K562 (cell line): ENCODE results near the gene SNX14. TPM values are rescaled to one million over a fixed set of nuclear protein-coding genes. Genes with fewer than 3 reads are reported as not detected.

Source experiments
- ATAC-seq: fragments of 200-7000 bp; cut with Tn5 transposase; 3 replicates; pipeline ENCODE4 v1.9.1; 2020; ENCODE audit warnings: moderate library complexity
- BruUV-seq: library from RNA; stranded (reverse); fragments of 400-500 nt; replicated peaks from 2 replicates; lab custom pipeline; 2021; lab: Mats Ljungman, UMichigan
- CTCF ChIA-PET: fragments of 300-600 bp; formaldehyde crosslinking; extraction: SDS; loops from one replicate; lab custom pipeline; 2021; ENCODE audit warnings: low intra/inter-chr PET ratio; lab: Yijun Ruan, JAX
- POLR2A ChIA-PET: fragments of 300-600, 350-650 bp; sonication (Branson Sonifier 250); formaldehyde crosslinking; extraction: SDS; loops from one replicate; lab custom pipeline; 2021; ENCODE audit warnings: antibody characterized with exemption, inconsistent platforms; lab: Yijun Ruan, JAX
- DNase-seq, 4 experiments: peaks; one replicate each; pipeline versions ENCODE4 v3.0.0 to v3.0.0-alpha.2; 2011 to 2018; ENCODE audit warnings: low spot score in 3 of 4, mixed read lengths in 3 of 4; ENCODE audit errors: extremely low read depth in 1 of 4
- FAIRE-seq: peaks from 2 replicates; lab custom pipeline; 2011; peaks lifted over from hg19 to GRCh38; lab: Jason Lieb, UNC
- H2AFZ ChIP-seq: 2 replicates; pipeline ENCODE4 v1.6.0; 2011; ENCODE audit warnings: low read depth, low read length, control low read depth, inconsistent platforms
- H3K27ac ChIP-seq: fragments of 200-600 bp; 3 replicates; pipeline ENCODE4 v1.8.0; 2011; ENCODE audit warnings: low read depth, mild to moderate bottlenecking, control low read depth, inconsistent platforms, low read length, moderate library complexity, mixed read lengths; ENCODE audit errors: extremely low read depth
- H3K27me3 ChIP-seq, 2 experiments: fragments of 300-600 bp in 1 of 2; 2 replicates in 1 of 2; 3 replicates in 1 of 2; pipeline versions ENCODE4 v1.6.0 to v1.8.0; 2011; ENCODE audit warnings: inconsistent platforms in 2 of 2, low read length in 2 of 2, mild to moderate bottlenecking in 1 of 2, mixed read lengths in 1 of 2, moderate library complexity in 1 of 2; ENCODE audit not compliant: control insufficient read depth in 2 of 2, insufficient read depth in 2 of 2
- H3K36me3 ChIP-seq: fragments of 300-600 bp; 3 replicates; pipeline ENCODE4 v1.8.0; 2011; ENCODE audit warnings: mild to moderate bottlenecking, low read length, inconsistent platforms; ENCODE audit not compliant: control insufficient read depth, insufficient read depth
- H3K4me1 ChIP-seq, 2 experiments: fragments of 200-600 bp in 1 of 2; replicated peaks in 1 of 2; 2 replicates in 1 of 2; 3 replicates in 1 of 2; pipeline versions ENCODE4 v1.5.1 to v1.8.0; 2011; ENCODE audit warnings: inconsistent platforms in 2 of 2, low read length in 2 of 2, mild to moderate bottlenecking in 1 of 2, mixed read lengths in 1 of 2, moderate library complexity in 1 of 2; ENCODE audit not compliant: control insufficient read depth in 2 of 2, insufficient read depth in 2 of 2
- H3K4me2 ChIP-seq: 2 replicates; pipeline ENCODE4 v1.6.1; 2011; ENCODE audit warnings: low read length, control low read depth, inconsistent platforms, mixed read lengths; ENCODE audit not compliant: insufficient read depth
- H3K4me3 ChIP-seq: fragments of 200-600 bp; sonication (generic), shearing (Covaris generic); 2 replicates; pipeline ENCODE4 v1.5.1; 2016; ENCODE audit warnings: control low read depth, inconsistent platforms
- H3K79me2 ChIP-seq: fragments of 200-600 bp; 3 replicates; pipeline ENCODE4 v1.8.0; 2011; ENCODE audit warnings: low read length, inconsistent platforms; ENCODE audit not compliant: control insufficient read depth, insufficient read depth
- H3K9ac ChIP-seq, 2 experiments: 2 replicates each; pipeline versions ENCODE4 v1.6.0 to v1.6.1; 2011; ENCODE audit warnings: low read depth in 2 of 2, low read length in 2 of 2, control low read depth in 1 of 2, inconsistent platforms in 1 of 2, mild to moderate bottlenecking in 1 of 2, mixed read lengths in 1 of 2; ENCODE audit not compliant: insufficient read depth in 1 of 2
- H3K9me1 ChIP-seq: one replicate; pipeline ENCODE4 v1.6.0; 2011; ENCODE audit warnings: inconsistent platforms, mild to moderate bottlenecking, low read length, moderate library complexity; ENCODE audit not compliant: control insufficient read depth, insufficient read depth
- H3K9me3 ChIP-seq: replicated peaks from 2 replicates; pipeline ENCODE4 v1.5.1; 2011; ENCODE audit warnings: low read depth, low read length, inconsistent platforms; ENCODE audit not compliant: control insufficient read depth, insufficient read depth
- H4K20me1 ChIP-seq: replicated peaks from 2 replicates; pipeline ENCODE4 v1.6.1; 2011; ENCODE audit warnings: low read length, inconsistent platforms, mixed read lengths; ENCODE audit not compliant: control insufficient read depth, insufficient read depth
- EP300 ChIP-seq: IDR thresholded peaks from 2 replicates; pipeline ENCODE4 v1.6.1; 2012; ENCODE audit warnings: low read length, improper control_type of control experiment
- ESRRB ChIP-seq: fragments of 250-450 bp; sonication (Bioruptor Pico); IDR thresholded peaks from 2 replicates; pipeline ENCODE4 v1.5.0; 2020; ENCODE audit warnings: mild to moderate bottlenecking, moderate library complexity, borderline replicate concordance
- EZH2 ChIP-seq: IDR thresholded peaks from 2 replicates; pipeline ENCODE4 v1.6.1; 2012; ENCODE audit warnings: low read depth, mild to moderate bottlenecking, inconsistent platforms, low read length, borderline replicate concordance
- FOXJ3 ChIP-seq: sonication (generic); formaldehyde crosslinking; IDR thresholded peaks from 2 replicates; pipeline ENCODE4 v1.4.0; 2020; ENCODE audit warnings: mild to moderate bottlenecking, missing genetic modification reagents
- LCOR ChIP-seq: sonication (generic); formaldehyde crosslinking; IDR thresholded peaks from 2 replicates; pipeline ENCODE4 v1.8.0; 2022; ENCODE audit warnings: mild to moderate bottlenecking, missing genetic modification reagents
- NBN ChIP-seq: fragments of 450-650 bp; IDR thresholded peaks from 2 replicates; pipeline ENCODE4 v1.6.1; 2016; ENCODE audit warnings: low read depth, mild to moderate bottlenecking
- NFXL1 ChIP-seq: fragments of 450-650 bp; formaldehyde crosslinking; IDR thresholded peaks from 2 replicates; pipeline ENCODE4 v1.4.0; 2021; ENCODE audit warnings: mild to moderate bottlenecking
- NR1H2 ChIP-seq: sonication (generic); formaldehyde crosslinking; IDR thresholded peaks from 2 replicates; pipeline ENCODE4 v1.4.0; 2020; ENCODE audit warnings: mild to moderate bottlenecking, missing genetic modification reagents
- PCBP2 ChIP-seq: fragments of 200-400 bp; formaldehyde crosslinking; IDR thresholded peaks from 2 replicates; pipeline ENCODE4 v1.6.1; 2018; ENCODE audit warnings: low read length, low read depth, mild to moderate bottlenecking, moderate library complexity; ENCODE audit not compliant: poor library complexity, severe bottlenecking
- RBFOX2 ChIP-seq: fragments of 200-400 bp; formaldehyde crosslinking; IDR thresholded peaks from 2 replicates; pipeline ENCODE4 v1.6.1; 2017; ENCODE audit warnings: low read depth, mild to moderate bottlenecking, low read length, moderate library complexity
- RBM39 ChIP-seq: fragments of 200-400 bp; formaldehyde crosslinking; optimal IDR thresholded peaks from 2 replicates; pipeline ENCODE3; 2018; ENCODE audit warnings: low read depth, low read length
- TCF7L2 ChIP-seq: fragments of 150-350 bp; IDR thresholded peaks from 2 replicates; pipeline ENCODE4 v1.6.1; 2016; ENCODE audit warnings: low read depth, mild to moderate bottlenecking, low read length, moderate library complexity
- TEAD2 ChIP-seq: fragments of 450-650 bp; IDR thresholded peaks from 2 replicates; pipeline ENCODE4 v1.6.1; 2016; ENCODE audit warnings: missing genetic modification characterization, control low read depth, missing compliant biosample characterization
- THRB ChIP-seq: fragments of 450-650 bp; formaldehyde crosslinking; conservative IDR thresholded peaks from 2 replicates; pipeline ENCODE4 v1.4.0; 2022; ENCODE audit warnings: mild to moderate bottlenecking, missing genetic modification characterization
- ZHX1 ChIP-seq: fragments of 150-350 bp; conservative IDR thresholded peaks from 2 replicates; pipeline ENCODE4 v1.6.1; 2014; ENCODE audit warnings: low read length
- ZNF449 ChIP-seq: fragments of 250-450 bp; sonication (Bioruptor Pico); IDR thresholded peaks from 2 replicates; pipeline ENCODE4 v1.8.0; 2022; ENCODE audit warnings: moderate library complexity, mild to moderate bottlenecking, inconsistent platforms
- ZNF512 ChIP-seq: IDR thresholded peaks from 2 replicates; pipeline ENCODE4 v1.6.1; 2016; ENCODE audit warnings: missing genetic modification characterization, missing compliant biosample characterization
- WGBS: fragments of 100-300 bp; shearing (Covaris generic); methylation state at CpG from one replicate; pipeline ENCODE4 v1.1.6; 2016; ENCODE audit warnings: low coverage, mixed read lengths; ENCODE audit not compliant: insufficient coverage; ENCODE audit errors: missing lambda C conversion rate; 5-methylcytosine and 5-hydroxymethylcytosine counted together
- in situ Hi-C: fragments of 300-500 bp; cut with MboI; formaldehyde crosslinking; loops from 4 replicates; pipeline ENCODE4 v1.15.0; 2018; ENCODE audit warnings: inconsistent platforms, mixed read lengths
- intact Hi-C: fragments of 100-400 bp; cut with micrococcal nuclease; formaldehyde crosslinking; loops from 2 replicates; pipeline ENCODE4 v1.14.2; 2022
- polyA plus RNA-seq, 8 experiments: library from polyadenylated mRNA; depleted of rRNA in 4 of 8; stranded (reverse) in 5 of 8; unstranded in 3 of 8; fragments of >200 nt; fragmentation: Nextera tagmentation in 2 of 8; fragmentation: Illumina TruSeq in 1 of 8; extraction: Ambion mirVana in 2 of 8; extraction: Trizol in 1 of 8; gene quantifications; 2 replicates each; pipeline versions ENCODE4 v1.2.1 to v1.2.3, GENCODE V29; 2011 to 2014; ENCODE audit warnings: inconsistent platforms in 1 of 8, missing spikeins in 1 of 8
- total RNA-seq, 7 experiments: library from RNA; depleted of rRNA in 6 of 7; stranded (reverse); fragments of >200 nt in 6 of 7; fragmentation: Illumina TruSeq in 2 of 7; extraction: Trizol in 2 of 7; gene quantifications; 2 replicates each; pipeline versions ENCODE4 v1.2.1 to v1.2.3, GENCODE V29; 2011 to 2021; ENCODE audit warnings: low replicate concordance in 1 of 7

SNX14 gene
- total and polyA plus RNA-seq, 9 of the 15 experiments (the other 6 are each of a cell fraction or from before 2014, with no cell fraction given): 46.5 to 140 (median 71.2) TPM

- TF ChIP-seq ZHX1: no peak
- no peak for TF ChIP-seq NR1H2 (CRISPR knock-in tag)
- TF ChIP-seq EP300: no peak
- TF ChIP-seq LCOR (CRISPR knock-in tag): no peak
- no peak for TF ChIP-seq EZH2
- TF ChIP-seq NBN: no peak
- no peak for TF ChIP-seq ZNF449 (CRISPR knock-in tag)
- TF ChIP-seq NFXL1: no peak
- TF ChIP-seq ZNF512: no peak
- TF ChIP-seq THRB (CRISPR knock-in tag): no peak
- TF ChIP-seq FOXJ3 (CRISPR knock-in tag): no peak
- no peak for TF ChIP-seq RBFOX2
- no peak for TF ChIP-seq RBM39
- TF ChIP-seq ESRRB (CRISPR knock-in tag): no peak
- TF ChIP-seq TCF7L2: no peak
- TF ChIP-seq TEAD2: no peak
- no peak for TF ChIP-seq PCBP2
- ATAC-seq (no peak), DNase-seq (no peak), FAIRE-seq (no peak)
- H3K4me1 ChIP-seq: no peaks in the 10 kb centered on the region
- WGBS: 0% methylated on average over 4 of the region's 4 CpGs
- H3K4me3 ChIP-seq: no peak overlapping the region
- H3K27me3 ChIP-seq: no peaks in the 10 kb centered on the region; a peak in 2 of 5 replicates
- H3K4me2 ChIP-seq: no peak overlapping the region
- H2AFZ ChIP-seq: no peak overlapping the region
- H4K20me1 ChIP-seq: no peaks in the 10 kb centered on the region
- intact Hi-C loops: no loop called here
- CTCF ChIA-PET: no interaction called here
- no peaks in the 10 kb centered on the region; the same call in 1 of the 2 replicates for H3K9me3 ChIP-seq
- in situ Hi-C loops: no loop called here
- no peaks in the 10 kb centered on the region for H3K9me1 ChIP-seq
- POLR2A ChIA-PET: no interaction called here
- no TSS peak for BruUV-seq
- no peak overlapping the region for H3K27ac ChIP-seq
- no peak overlapping the region for H3K9ac ChIP-seq
- H3K79me2 ChIP-seq: no peaks in the 10 kb centered on the region
- H3K36me3 ChIP-seq: no peaks in the 10 kb centered on the region
These were observed 117.1 kb downstream of the SNX14 start for GRCh38 chr6:85476532-85476931.
